HepG2 (cell line): ENCODE data around the gene NDUFS4. TPM values are rescaled to one million over a fixed set of nuclear protein-coding genes. Genes with fewer than 3 reads are reported as not detected.

Experiments
- ATAC-seq: fragments of 200-7000 bp; cut with Tn5 transposase; 3 replicates; pipeline ENCODE4 v1.9.1; 2020; ENCODE audit warnings: mild to moderate bottlenecking, moderate library complexity
- BruUV-seq: library from RNA; stranded (reverse); fragments of 400-500 nt; replicated peaks from 2 replicates; lab custom pipeline; 2021; lab: Mats Ljungman, UMichigan
- CTCF ChIA-PET: fragments of 300-600 bp; formaldehyde crosslinking; extraction: SDS; loops from one replicate; lab custom pipeline; 2021; ENCODE audit warnings: low total read pairs, inconsistent platforms, low intra/inter-chr PET ratio; lab: Yijun Ruan, JAX
- POLR2A ChIA-PET: fragments of 350-600 bp; sonication (Branson Sonifier 250); formaldehyde crosslinking; loops from one replicate; lab custom pipeline; 2020; ENCODE audit warnings: antibody characterized with exemption, inconsistent platforms; lab: Yijun Ruan, JAX
- DNase-seq: peaks from one replicate; pipeline ENCODE4 v3.0.0-alpha.2; 2015; ENCODE audit warnings: low spot score
- FAIRE-seq: peaks from 3 replicates; lab custom pipeline; 2011; peaks lifted over from hg19 to GRCh38; lab: Jason Lieb, UNC
- H2AFZ ChIP-seq: one replicate; pipeline ENCODE4 v1.6.1; 2011; ENCODE audit warnings: low read length, inconsistent platforms
- H3K27ac ChIP-seq: fragments of 300-600 bp; 3 replicates; pipeline ENCODE4 v1.8.0; 2011; ENCODE audit warnings: mixed run types, mild to moderate bottlenecking, mixed read lengths, low read length, inconsistent platforms; ENCODE audit not compliant: insufficient read depth; ENCODE audit errors: extremely low read length
- H3K27me3 ChIP-seq, 2 experiments: fragments of 200-600 bp in 1 of 2; 2 replicates in 1 of 2; 3 replicates in 1 of 2; pipeline versions ENCODE4 v1.6.0 to v1.8.0; 2011; ENCODE audit warnings: low read length in 2 of 2, mild to moderate bottlenecking in 2 of 2, moderate library complexity in 2 of 2, inconsistent platforms in 1 of 2; ENCODE audit not compliant: insufficient read depth in 2 of 2, control insufficient read depth in 1 of 2
- H3K36me3 ChIP-seq, 2 experiments: fragments of 200-600 bp in 1 of 2; replicated peaks in 1 of 2; 2 replicates in 1 of 2; 3 replicates in 1 of 2; pipeline versions ENCODE4 v1.5.1 to v1.8.0; 2011; ENCODE audit warnings: low read length in 2 of 2, inconsistent platforms in 1 of 2; ENCODE audit not compliant: insufficient read depth in 2 of 2, control insufficient read depth in 1 of 2
- H3K4me1 ChIP-seq: 2 replicates; pipeline ENCODE4 v1.5.1; 2012; ENCODE audit warnings: low read length, inconsistent platforms; ENCODE audit not compliant: insufficient read depth
- H3K4me2 ChIP-seq: 2 replicates; pipeline ENCODE4 v1.6.0; 2011; ENCODE audit warnings: low read depth, low read length, inconsistent platforms
- H3K4me3 ChIP-seq, 3 experiments: fragments of 200-600 bp in 1 of 3; sonication (generic), shearing (Covaris generic) in 1 of 3; replicated peaks in 1 of 3; 2 replicates each; pipeline ENCODE4 v1.5.1; 2011 to 2016; ENCODE audit warnings: low read length in 3 of 3, inconsistent platforms in 2 of 3, low read depth in 2 of 3, mild to moderate bottlenecking in 2 of 3, control low read depth in 1 of 3, mixed read lengths in 1 of 3; ENCODE audit not compliant: insufficient read depth in 1 of 3
- H3K79me2 ChIP-seq: one replicate; pipeline ENCODE4 v1.6.1; 2011; ENCODE audit warnings: low read length, inconsistent platforms; ENCODE audit not compliant: insufficient read depth
- H3K9ac ChIP-seq: 2 replicates; pipeline ENCODE4 v1.6.0; 2011; ENCODE audit warnings: mild to moderate bottlenecking, low read depth, low read length, inconsistent platforms; ENCODE audit not compliant: insufficient read depth
- H3K9me3 ChIP-seq: 2 replicates; pipeline ENCODE4 v1.5.1; 2012; ENCODE audit warnings: mild to moderate bottlenecking, low read length
- H4K20me1 ChIP-seq: 2 replicates; pipeline ENCODE4 v1.6.0; 2011; ENCODE audit warnings: inconsistent platforms, mild to moderate bottlenecking, low read length, moderate library complexity; ENCODE audit not compliant: insufficient read depth
- CENPX ChIP-seq: sonication (generic); formaldehyde crosslinking; IDR thresholded peaks from 2 replicates; pipeline ENCODE4 v1.9.0; 2021; ENCODE audit warnings: mild to moderate bottlenecking, missing genetic modification reagents, moderate library complexity
- NRL ChIP-seq: sonication (generic); formaldehyde crosslinking; IDR thresholded peaks from 2 replicates; pipeline ENCODE4 v1.5.0; 2020; ENCODE audit warnings: missing genetic modification reagents, mild to moderate bottlenecking, moderate library complexity, borderline replicate concordance
- RARA ChIP-seq: IDR thresholded peaks from 2 replicates; pipeline ENCODE4 v1.6.1; 2016; ENCODE audit warnings: missing genetic modification reagents, missing compliant biosample characterization
- SNRNP70 ChIP-seq: fragments of 200-400 bp; formaldehyde crosslinking; IDR thresholded peaks from 2 replicates; pipeline ENCODE4 v1.6.1; 2017; ENCODE audit warnings: mild to moderate bottlenecking, low read depth, low read length, moderate library complexity
- ZNF343 ChIP-seq: sonication (generic); formaldehyde crosslinking; IDR thresholded peaks from 2 replicates; pipeline ENCODE4 v1.4.0; 2020; ENCODE audit warnings: mild to moderate bottlenecking, missing genetic modification reagents
- ZSCAN30 ChIP-seq: sonication (generic); formaldehyde crosslinking; IDR thresholded peaks from 2 replicates; pipeline ENCODE4 v1.5.0; 2020; ENCODE audit warnings: mild to moderate bottlenecking, missing genetic modification reagents
- WGBS: methylation state at CpG from one replicate; pipeline ENCODE4 v1.1.6; 2017; ENCODE audit warnings: low lambda C conversion rate; 5-methylcytosine and 5-hydroxymethylcytosine counted together
- in situ Hi-C: cut with HindIII; loops from 2 replicates; pipeline ENCODE4 v1.10.0; 2017; ENCODE audit warnings: low pct_unique_long_range_greater_than_20kb; ENCODE audit not compliant: extremely low pct_ligation_motif_present
- intact Hi-C: fragments of 100-400 bp; cut with micrococcal nuclease; formaldehyde crosslinking; loops from one replicate; pipeline ENCODE4 v1.10.0; 2022; ENCODE audit not compliant: unreplicated experiment
- polyA plus RNA-seq, 8 experiments: library from polyadenylated mRNA; depleted of rRNA in 3 of 8; stranded (reverse) in 7 of 8; unstranded in 1 of 8; fragments of >200 nt; fragmentation: Illumina TruSeq in 4 of 8; extraction: Trizol in 4 of 8; gene quantifications; 2 replicates each; pipeline versions ENCODE4 v1.2.1 to v1.2.3, GENCODE V29; 2011 to 2016; ENCODE audit warnings: low read depth in 4 of 8, missing spikeins in 1 of 8, mixed read lengths in 1 of 8; ENCODE audit not compliant: insufficient read depth in 1 of 8
- total RNA-seq, 5 experiments: library from RNA; depleted of rRNA; stranded (reverse); fragments of >200 nt; fragmentation: Illumina TruSeq; extraction: Trizol; gene quantifications; 2 replicates each; pipeline ENCODE4 v1.2.3, GENCODE V29; 2016; ENCODE audit warnings: low read depth in 1 of 5
- TF ChIP-seq, protein P1 (sequence below): sonication (generic); formaldehyde crosslinking; IDR thresholded peaks from 2 replicates; pipeline ENCODE4 v1.9.0; 2021; ENCODE audit warnings: missing genetic modification reagents, borderline replicate concordance
- TF ChIP-seq, protein P2 (sequence below): sonication (generic); formaldehyde crosslinking; IDR thresholded peaks from 2 replicates; pipeline ENCODE4 v1.5.0; 2020; ENCODE audit warnings: missing genetic modification reagents
- TF ChIP-seq, protein P3 (sequence below): IDR thresholded peaks from 2 replicates; pipeline ENCODE4 v1.6.1; 2016; ENCODE audit warnings: low read depth, missing genetic modification reagents, missing compliant biosample characterization

NDUFS4 gene
- total and polyA plus RNA-seq, 2 of the 13 experiments (the other 11 are each of a cell fraction or from before 2014, with no cell fraction given): 121 to 126 TPM

DNA sequence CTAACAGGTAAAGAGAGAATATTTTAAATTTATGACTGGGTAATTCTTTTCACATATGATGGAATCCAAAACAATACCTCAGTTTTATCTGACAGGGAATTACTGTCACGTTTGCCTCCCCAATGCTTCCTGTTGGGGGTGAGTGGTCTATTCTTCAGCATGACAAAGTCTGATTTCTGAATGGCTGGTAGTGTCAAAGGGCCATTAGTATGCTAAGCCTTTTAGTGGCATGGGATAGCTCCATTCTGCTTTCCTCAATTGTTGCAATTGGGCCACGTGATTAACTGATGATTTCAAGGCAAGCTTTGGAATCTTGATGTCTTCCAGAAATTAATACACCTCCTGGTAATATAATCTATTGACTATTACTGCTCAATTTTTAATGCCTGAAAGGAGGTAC lies 14.7 kb upstream of the NDUFS4 start:
- H3K36me3 ChIP-seq: no peaks in the 10 kb centered on the region
- BruUV-seq: no TSS peak
- intact Hi-C loops: no loop called here
- H3K9me3 ChIP-seq: no peaks in the 10 kb centered on the region
- no peak overlapping the region for H3K4me3 ChIP-seq
- no peak for FAIRE-seq
- ChIA-PET CTCF (no interaction called here), POLR2A (no interaction called here)
- no peaks in the 10 kb centered on the region for H3K27me3 ChIP-seq
- H3K79me2 ChIP-seq: no peaks in the 10 kb centered on the region
- no peak overlapping the region for H2AFZ ChIP-seq
- ATAC-seq: no peak
- TF ChIP-seq ZNF343 (CRISPR knock-in tag): no peak
- in situ Hi-C loops: no loop called here
- WGBS: 0% methylated on average over 2 of the region's 2 CpGs
- DNase-seq: no peak
- H3K4me2 ChIP-seq: no peak overlapping the region
- H4K20me1 ChIP-seq: no peaks in the 10 kb centered on the region
- H3K4me1 ChIP-seq: peaks cover 5% of the 10 kb centered on the region; the same call in 1 of the 2 replicates
- no peak overlapping the region for H3K9ac ChIP-seq
- H3K27ac ChIP-seq: no peak overlapping the region

DNA sequence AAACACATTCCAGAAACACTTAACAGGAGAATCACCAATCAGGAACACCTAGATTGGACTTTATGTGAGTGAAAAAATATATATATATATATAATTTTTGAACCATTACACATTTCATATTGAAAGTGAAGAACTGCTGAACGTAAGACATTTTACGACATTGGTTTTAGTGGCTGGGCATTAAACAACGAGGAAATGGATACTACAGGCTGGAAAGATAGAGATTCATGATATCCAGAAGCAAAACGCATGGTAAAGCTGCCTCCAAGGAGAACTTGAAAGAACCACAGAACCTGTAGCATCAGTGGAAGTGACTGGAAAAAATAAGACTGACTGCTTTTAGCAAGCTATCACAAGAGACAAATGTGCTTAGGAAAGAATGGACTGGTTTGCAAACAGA lies 13.2 kb upstream of the NDUFS4 start:
- H3K4me1 ChIP-seq: peaks cover 5% of the 10 kb centered on the region; the same call in 1 of the 2 replicates
- no peak overlapping the region for H3K4me2 ChIP-seq
- WGBS: 62% methylated on average over 4 of the region's 4 CpGs
- no peaks in the 10 kb centered on the region for H3K9me3 ChIP-seq
- H2AFZ ChIP-seq: peak overlapping the region; percentile 63
- intact Hi-C loops: no loop called here
- in situ Hi-C loops: no loop called here
- POLR2A ChIA-PET: no interaction called here
- no peak overlapping the region for H3K9ac ChIP-seq
- H3K27ac ChIP-seq: no peak overlapping the region
- ATAC-seq (no peak), FAIRE-seq (no peak), DNase-seq (no peak)
- CTCF ChIA-PET: no interaction called here
- no TSS peak for BruUV-seq
- no peaks in the 10 kb centered on the region for H3K27me3 ChIP-seq
- H4K20me1 ChIP-seq: no peaks in the 10 kb centered on the region
- no peaks in the 10 kb centered on the region for H3K79me2 ChIP-seq
- H3K4me3 ChIP-seq: no peak overlapping the region
- H3K36me3 ChIP-seq: no peaks in the 10 kb centered on the region
- TF ChIP-seq NRL (CRISPR knock-in tag) (no peak), ZSCAN30 (CRISPR knock-in tag) (no peak), CENPX (no peak), RARA (CRISPR knock-in tag) (no peak), SNRNP70 (no peak)
- TF ChIP-seq, protein P1, sequence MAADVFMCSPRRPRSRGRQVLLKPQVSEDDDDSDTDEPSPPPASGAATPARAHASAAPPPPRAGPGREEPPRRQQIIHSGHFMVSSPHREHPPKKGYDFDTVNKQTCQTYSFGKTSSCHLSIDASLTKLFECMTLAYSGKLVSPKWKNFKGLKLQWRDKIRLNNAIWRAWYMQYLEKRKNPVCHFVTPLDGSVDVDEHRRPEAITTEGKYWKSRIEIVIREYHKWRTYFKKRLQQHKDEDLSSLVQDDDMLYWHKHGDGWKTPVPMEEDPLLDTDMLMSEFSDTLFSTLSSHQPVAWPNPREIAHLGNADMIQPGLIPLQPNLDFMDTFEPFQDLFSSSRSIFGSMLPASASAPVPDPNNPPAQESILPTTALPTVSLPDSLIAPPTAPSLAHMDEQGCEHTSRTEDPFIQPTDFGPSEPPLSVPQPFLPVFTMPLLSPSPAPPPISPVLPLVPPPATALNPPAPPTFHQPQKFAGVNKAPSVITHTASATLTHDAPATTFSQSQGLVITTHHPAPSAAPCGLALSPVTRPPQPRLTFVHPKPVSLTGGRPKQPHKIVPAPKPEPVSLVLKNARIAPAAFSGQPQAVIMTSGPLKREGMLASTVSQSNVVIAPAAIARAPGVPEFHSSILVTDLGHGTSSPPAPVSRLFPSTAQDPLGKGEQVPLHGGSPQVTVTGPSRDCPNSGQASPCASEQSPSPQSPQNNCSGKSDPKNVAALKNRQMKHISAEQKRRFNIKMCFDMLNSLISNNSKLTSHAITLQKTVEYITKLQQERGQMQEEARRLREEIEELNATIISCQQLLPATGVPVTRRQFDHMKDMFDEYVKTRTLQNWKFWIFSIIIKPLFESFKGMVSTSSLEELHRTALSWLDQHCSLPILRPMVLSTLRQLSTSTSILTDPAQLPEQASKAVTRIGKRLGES (CRISPR knock-in tag): no peak
- TF ChIP-seq, protein P2, sequence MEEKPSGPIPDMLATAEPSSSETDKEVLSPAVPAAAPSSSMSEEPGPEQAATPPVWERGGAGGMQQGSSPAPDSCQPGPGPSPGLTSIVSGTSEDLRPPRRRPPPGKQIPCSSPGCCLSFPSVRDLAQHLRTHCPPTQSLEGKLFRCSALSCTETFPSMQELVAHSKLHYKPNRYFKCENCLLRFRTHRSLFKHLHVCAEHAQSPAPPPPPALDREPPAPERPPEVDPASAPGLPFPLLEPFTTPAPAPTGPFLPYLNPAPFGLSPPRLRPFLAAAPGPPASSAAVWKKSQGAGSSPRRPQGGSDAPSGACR (CRISPR knock-in tag): no peak
- TF ChIP-seq, protein P3, sequence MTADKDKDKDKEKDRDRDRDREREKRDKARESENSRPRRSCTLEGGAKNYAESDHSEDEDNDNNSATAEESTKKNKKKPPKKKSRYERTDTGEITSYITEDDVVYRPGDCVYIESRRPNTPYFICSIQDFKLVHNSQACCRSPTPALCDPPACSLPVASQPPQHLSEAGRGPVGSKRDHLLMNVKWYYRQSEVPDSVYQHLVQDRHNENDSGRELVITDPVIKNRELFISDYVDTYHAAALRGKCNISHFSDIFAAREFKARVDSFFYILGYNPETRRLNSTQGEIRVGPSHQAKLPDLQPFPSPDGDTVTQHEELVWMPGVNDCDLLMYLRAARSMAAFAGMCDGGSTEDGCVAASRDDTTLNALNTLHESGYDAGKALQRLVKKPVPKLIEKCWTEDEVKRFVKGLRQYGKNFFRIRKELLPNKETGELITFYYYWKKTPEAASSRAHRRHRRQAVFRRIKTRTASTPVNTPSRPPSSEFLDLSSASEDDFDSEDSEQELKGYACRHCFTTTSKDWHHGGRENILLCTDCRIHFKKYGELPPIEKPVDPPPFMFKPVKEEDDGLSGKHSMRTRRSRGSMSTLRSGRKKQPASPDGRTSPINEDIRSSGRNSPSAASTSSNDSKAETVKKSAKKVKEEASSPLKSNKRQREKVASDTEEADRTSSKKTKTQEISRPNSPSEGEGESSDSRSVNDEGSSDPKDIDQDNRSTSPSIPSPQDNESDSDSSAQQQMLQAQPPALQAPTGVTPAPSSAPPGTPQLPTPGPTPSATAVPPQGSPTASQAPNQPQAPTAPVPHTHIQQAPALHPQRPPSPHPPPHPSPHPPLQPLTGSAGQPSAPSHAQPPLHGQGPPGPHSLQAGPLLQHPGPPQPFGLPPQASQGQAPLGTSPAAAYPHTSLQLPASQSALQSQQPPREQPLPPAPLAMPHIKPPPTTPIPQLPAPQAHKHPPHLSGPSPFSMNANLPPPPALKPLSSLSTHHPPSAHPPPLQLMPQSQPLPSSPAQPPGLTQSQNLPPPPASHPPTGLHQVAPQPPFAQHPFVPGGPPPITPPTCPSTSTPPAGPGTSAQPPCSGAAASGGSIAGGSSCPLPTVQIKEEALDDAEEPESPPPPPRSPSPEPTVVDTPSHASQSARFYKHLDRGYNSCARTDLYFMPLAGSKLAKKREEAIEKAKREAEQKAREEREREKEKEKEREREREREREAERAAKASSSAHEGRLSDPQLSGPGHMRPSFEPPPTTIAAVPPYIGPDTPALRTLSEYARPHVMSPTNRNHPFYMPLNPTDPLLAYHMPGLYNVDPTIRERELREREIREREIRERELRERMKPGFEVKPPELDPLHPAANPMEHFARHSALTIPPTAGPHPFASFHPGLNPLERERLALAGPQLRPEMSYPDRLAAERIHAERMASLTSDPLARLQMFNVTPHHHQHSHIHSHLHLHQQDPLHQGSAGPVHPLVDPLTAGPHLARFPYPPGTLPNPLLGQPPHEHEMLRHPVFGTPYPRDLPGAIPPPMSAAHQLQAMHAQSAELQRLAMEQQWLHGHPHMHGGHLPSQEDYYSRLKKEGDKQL (CRISPR knock-in tag): no peak
